Common myeloid progenitor, CD34-positive (primary cell): Measurements from ENCODE around the gene PBLD.
A peak's percentile ranks its signal among the peaks of the same experiment; 100 is the strongest.

ENCODE experiments used
- CTCF ChIA-PET: fragments of 350-600 bp; sonication (Branson Sonifier 250); formaldehyde crosslinking; loops from one replicate; lab custom pipeline; 2021; ENCODE audit warnings: antibody characterized with exemption; lab: Charles Lee
- POLR2A ChIA-PET: fragments of 350-600 bp; sonication (Branson Sonifier 250); formaldehyde crosslinking; loops from one replicate; lab custom pipeline; 2021; ENCODE audit warnings: antibody characterized with exemption; lab: Charles Lee
- DNase-seq, 3 donors: peaks; one replicate each; pipeline versions ENCODE4 v3.0.0 to v3.0.0-alpha.2; 2013
- H3K27ac ChIP-seq, 2 experiments: 1 replicate in 1 of 2; 2 replicates in 1 of 2; pipeline ENCODE4 v1.7.0; 2013; ENCODE audit warnings: inconsistent platforms in 2 of 2, low read length in 2 of 2, mild to moderate bottlenecking in 2 of 2, low read depth in 1 of 2, moderate library complexity in 1 of 2; ENCODE audit not compliant: severe bottlenecking in 2 of 2, insufficient read depth in 1 of 2, poor library complexity in 1 of 2
- H3K27me3 ChIP-seq, 5 experiments: replicated peaks in 2 of 5; 1 replicate in 3 of 5; 2 replicates in 2 of 5; pipeline versions ENCODE4 v1.6.1 to v1.7.0; 2013; ENCODE audit warnings: low read length in 4 of 5, mild to moderate bottlenecking in 2 of 5, moderate library complexity in 2 of 5, inconsistent platforms in 1 of 5; ENCODE audit not compliant: insufficient read depth in 5 of 5, control insufficient read depth in 4 of 5
- H3K36me3 ChIP-seq, 4 experiments: 1 replicate in 2 of 4; 2 replicates in 2 of 4; pipeline versions ENCODE4 v1.6.1 to v1.7.0; 2013; ENCODE audit warnings: low read length in 3 of 4, control low read depth in 1 of 4, mild to moderate bottlenecking in 1 of 4; ENCODE audit not compliant: control insufficient read depth in 4 of 4, insufficient read depth in 4 of 4
- H3K4me1 ChIP-seq, 4 experiments: 1 replicate in 3 of 4; 2 replicates in 1 of 4; pipeline versions ENCODE4 v1.6.1 to v1.7.1; 2013; ENCODE audit warnings: low read length in 3 of 4, mild to moderate bottlenecking in 3 of 4, control low read depth in 1 of 4, inconsistent platforms in 1 of 4, moderate library complexity in 1 of 4; ENCODE audit not compliant: control insufficient read depth in 4 of 4, insufficient read depth in 4 of 4; ENCODE audit errors: control extremely low read depth in 1 of 4
- H3K4me3 ChIP-seq, 7 experiments: 1 replicate in 4 of 7; 2 replicates in 3 of 7; pipeline versions ENCODE4 v1.5.1 to v1.7.0; 2013; ENCODE audit warnings: mild to moderate bottlenecking in 7 of 7, low read length in 6 of 7, moderate library complexity in 6 of 7, inconsistent platforms in 2 of 7, low read depth in 2 of 7, control low read depth in 1 of 7; ENCODE audit not compliant: insufficient read depth in 4 of 7, control insufficient read depth in 1 of 7; ENCODE audit errors: extremely low read depth in 1 of 7
- H3K9me3 ChIP-seq, 5 experiments: 1 replicate in 4 of 5; 2 replicates in 1 of 5; pipeline versions ENCODE4 v1.6.1 to v1.7.1; 2013; ENCODE audit warnings: low read length in 4 of 5, mild to moderate bottlenecking in 2 of 5, inconsistent platforms in 1 of 5, low read depth in 1 of 5, moderate library complexity in 1 of 5; ENCODE audit not compliant: control insufficient read depth in 4 of 5, insufficient read depth in 2 of 5; ENCODE audit errors: control extremely low read depth in 1 of 5
- WGBS: methylation state at CpG from one replicate; pipeline ENCODE4 v1.1.5; 2013; ENCODE audit not compliant: insufficient coverage; 5-methylcytosine and 5-hydroxymethylcytosine counted together

PBLD gene

DNA sequence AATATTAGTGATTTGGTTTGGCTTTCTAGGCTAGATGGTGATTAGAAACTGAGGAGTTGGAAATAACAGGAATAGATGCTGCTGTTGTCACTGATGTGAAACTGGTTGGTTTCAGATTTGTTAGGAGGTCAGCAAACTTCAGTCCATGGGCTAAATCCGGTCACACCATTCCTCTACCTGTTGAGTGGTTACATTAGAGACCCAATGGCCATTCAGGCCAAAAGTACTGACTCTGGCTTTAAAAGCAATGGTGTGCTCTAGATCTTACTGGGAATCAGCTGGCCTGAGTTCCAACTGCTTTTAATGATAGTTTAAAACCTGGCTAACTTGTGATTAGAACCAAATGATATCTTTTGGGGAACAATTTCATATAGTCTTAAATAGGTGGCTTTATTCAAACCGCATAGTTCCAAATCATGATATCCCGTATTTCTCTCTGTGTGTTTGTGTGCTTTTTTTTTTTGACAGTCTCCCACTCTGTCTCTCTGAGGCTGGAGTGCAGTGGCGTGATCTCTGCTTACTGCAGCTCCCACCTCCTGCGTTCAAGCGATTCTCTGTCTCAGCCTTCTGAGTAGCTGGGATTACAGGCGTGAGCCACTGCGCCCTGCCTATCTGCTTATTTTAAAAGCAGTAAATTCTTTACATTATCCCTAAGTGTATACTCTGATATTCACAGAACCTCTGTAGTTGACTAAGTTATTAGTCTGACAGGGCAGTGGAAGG lies 7.8 kb upstream of the PBLD start:
- Histone ChIP-seq H3K4me3 (no peak overlapping the region), H3K27me3 (no peaks in the 10 kb centered on the region), H3K36me3 (peaks cover 39 to 84% (median 55%) of the 10 kb centered on the region in 4 experiments), H3K9me3 (no peaks in the 10 kb centered on the region), H3K4me1 (peaks cover 15 to 23% (median 17%) of the 10 kb centered on the region in 4 experiments), H3K27ac (no peak overlapping the region)
- ChIA-PET POLR2A (interaction anchor here (0.6 kb wide), 1 partner anchor 48 kb away, joined by 3 read pairs; no protein-coding TSS in a partner anchor), CTCF (interaction anchor here (1.2 to 2.3 kb wide), 2 partner anchors 7 to 12 kb away, joined by 3 to 14 read pairs; no protein-coding TSS in a partner anchor)
- no peak for DNase-seq
- 100% methylated on average over 4 of the region's 8 CpGs for WGBS

GRCh38 chr10:68336754-68337351 lies 4.1 kb upstream of the PBLD start:
- CTCF ChIA-PET: no interaction called here
- 79% methylated on average over 2 of the region's 7 CpGs for WGBS
- Histone ChIP-seq H3K27me3 (no peaks in the 10 kb centered on the region), H3K9me3 (no peaks in the 10 kb centered on the region), H3K4me1 (peaks cover 21 to 47% (median 34%) of the 10 kb centered on the region in 4 experiments), H3K27ac (peak overlapping the region; percentile 22 to 36), H3K4me3 (peak overlapping the region in 3 of 7 experiments; percentile 29 to 95 (median 80)), H3K36me3 (peaks cover 19 to 54% (median 33%) of the 10 kb centered on the region in 4 experiments)
- DNase-seq: no peak
- POLR2A ChIA-PET: no interaction called here

DNA sequence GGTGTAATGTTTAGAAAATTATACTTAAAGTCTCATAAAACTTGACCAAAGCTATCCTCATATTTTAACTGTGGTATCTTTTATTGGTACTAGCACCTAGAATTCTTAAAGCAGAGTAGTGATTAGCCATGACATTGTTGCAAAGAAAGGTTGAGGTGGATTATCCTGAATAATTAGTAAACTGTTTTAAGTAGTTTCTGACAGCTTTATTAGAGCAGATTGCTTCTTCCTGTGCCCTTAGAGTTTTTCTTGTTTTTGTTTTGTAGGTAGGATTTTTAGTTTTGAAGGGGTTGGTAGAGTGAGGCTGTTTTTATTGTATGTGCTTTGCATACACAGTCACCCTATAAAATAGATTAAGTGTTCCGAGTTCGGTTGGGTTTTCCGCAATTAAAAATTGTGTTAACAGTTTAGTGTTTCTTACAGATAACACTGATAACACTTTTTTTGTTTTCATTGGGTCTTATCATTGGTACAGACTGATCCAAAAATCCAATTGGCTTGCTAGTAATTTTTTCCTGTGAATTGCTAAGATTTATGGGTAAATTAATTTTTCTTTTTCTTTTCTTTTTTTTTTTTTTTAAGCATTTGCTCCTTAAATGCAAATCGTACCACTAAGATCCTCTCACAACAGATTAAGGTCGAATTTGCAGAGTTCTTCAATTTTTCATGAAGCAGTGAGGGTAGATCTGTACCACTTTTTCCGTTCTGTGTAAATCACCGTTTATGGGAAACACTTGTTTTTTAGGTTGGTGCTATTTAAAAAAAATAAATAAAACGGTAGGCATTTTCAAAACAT lies 2.1 kb upstream of the PBLD start:
- Histone ChIP-seq H3K27ac (peak overlapping the region; percentile 96 to 98), H3K4me3 (peak overlapping the region in 6 of 7 experiments; percentile 52 to 97 (median 95)), H3K9me3 (no peaks in the 10 kb centered on the region), H3K36me3 (peaks cover 7 to 34% (median 16%) of the 10 kb centered on the region in 4 experiments), H3K4me1 (peaks cover 35 to 58% (median 41%) of the 10 kb centered on the region in 4 experiments), H3K27me3 (no peaks in the 10 kb centered on the region)
- ChIA-PET CTCF (interaction anchor here (1.4 to 3.0 kb wide), 3 partner anchors 14 to 252 kb away, joined by 3 to 15 read pairs (median 9); no protein-coding TSS in a partner anchor), POLR2A (no interaction called here)
- peak in 1 of 3 donors; percentile 22 for DNase-seq
- WGBS: no CpG with 5 or more reads among the region's 8 CpGs

GRCh38 chr10:68333440-68334431 lies 1.0 kb upstream of the PBLD start:
- ChIA-PET CTCF (interaction anchor here (0.9 to 3.0 kb wide), 6 partner anchors 14 to 480 kb away, joined by 3 to 15 read pairs (median 3); no protein-coding TSS in a partner anchor), POLR2A (no interaction called here)
- Histone ChIP-seq H3K27ac (peak overlapping the region; percentile 96 to 98), H3K36me3 (peaks cover 2 to 24% (median 8%) of the 10 kb centered on the region in 4 experiments), H3K4me1 (peaks cover 37 to 63% (median 46%) of the 10 kb centered on the region in 4 experiments), H3K4me3 (peak overlapping the region in 6 of 7 experiments; percentile 80 to 98 (median 96)), H3K27me3 (no peaks in the 10 kb centered on the region), H3K9me3 (no peaks in the 10 kb centered on the region)
- peak in 1 of 3 donors; percentile 27 for DNase-seq
- no CpG with 5 or more reads among the region's 10 CpGs for WGBS

DNA sequence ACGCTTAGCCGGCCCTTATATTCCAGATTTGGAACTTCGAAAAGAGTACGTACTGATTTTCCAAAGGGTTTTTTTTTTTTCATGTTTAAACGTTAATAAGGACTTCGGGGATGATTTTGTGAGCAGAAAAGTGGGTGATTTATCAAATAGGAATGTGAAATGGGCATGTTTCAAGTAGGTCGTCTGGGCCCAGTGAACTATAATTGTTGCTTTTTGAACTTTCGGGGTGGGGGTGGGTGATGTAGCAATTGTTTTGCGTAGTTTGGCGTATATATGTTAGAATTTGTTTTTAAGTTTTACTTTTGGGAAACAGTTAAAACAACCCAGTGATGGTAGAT lies 299 bp upstream of the PBLD start:
- Histone ChIP-seq H3K4me3 (peak overlapping the region; percentile 80 to 98 (median 97)), H3K27ac (peak overlapping the region; percentile 96 to 98), H3K9me3 (no peaks in the 10 kb centered on the region), H3K4me1 (peaks cover 42 to 70% (median 53%) of the 10 kb centered on the region in 4 experiments), H3K27me3 (no peaks in the 10 kb centered on the region), H3K36me3 (peaks cover 2 to 18% (median 3%) of the 10 kb centered on the region in 4 experiments)
- DNase-seq: no peak
- POLR2A ChIA-PET: no interaction called here
- WGBS: 0% methylated on average over 8 of the region's 10 CpGs
- CTCF ChIA-PET: interaction anchor here (0.9 to 3.0 kb wide), 6 partner anchors 14 to 480 kb away, joined by 3 to 15 read pairs (median 3); no protein-coding TSS in a partner anchor
